GM12878 (cell line): ENCODE results near the gene SMOC2. TPM values are rescaled to one million over a fixed set of nuclear protein-coding genes. Genes with fewer than 3 reads are reported as not detected.

ENCODE experiments used
- ATAC-seq: fragments of 200-7000 bp; cut with Tn5 transposase; 3 replicates; pipeline ENCODE4 v1.9.1; 2020; ENCODE audit warnings: mild to moderate bottlenecking, moderate library complexity
- BruUV-seq: library from RNA; stranded (reverse); fragments of 400-500 nt; replicated peaks from 2 replicates; lab custom pipeline; 2021; lab: Mats Ljungman, UMichigan
- CTCF ChIA-PET: fragments of 300-600 bp; sonication (Branson Sonifier 250); formaldehyde crosslinking; extraction: SDS; loops from one replicate; lab custom pipeline; 2021; ENCODE audit warnings: inconsistent platforms; lab: Yijun Ruan, JAX
- POLR2A ChIA-PET: fragments of 350-600 bp; formaldehyde crosslinking; extraction: SDS; loops from one replicate; lab custom pipeline; 2021; ENCODE audit warnings: inconsistent platforms; lab: Charles Lee
- RAD21 ChIA-PET: fragments of 300-600 bp; sonication (Branson Sonifier 250); formaldehyde crosslinking; loops from one replicate; lab custom pipeline; 2023; ENCODE audit warnings: antibody characterized with exemption; ENCODE audit not compliant: unreplicated experiment; lab: Charles Lee
- SMC1A ChIA-PET: fragments of 300-600 bp; sonication (Branson Sonifier 250); formaldehyde crosslinking; loops from one replicate; lab custom pipeline; 2023; ENCODE audit not compliant: unreplicated experiment, uncharacterized antibody; lab: Charles Lee
- DNase-seq: peaks from one replicate; pipeline ENCODE4 v3.0.0-alpha.2; 2011; ENCODE audit warnings: low read depth, low spot score
- FAIRE-seq: peaks from 3 replicates; lab custom pipeline; 2011; peaks lifted over from hg19 to GRCh38; lab: Jason Lieb, UNC
- H2AFZ ChIP-seq: 2 replicates; pipeline ENCODE4 v1.6.0; 2011; ENCODE audit warnings: low read depth, low read length, control low read depth; ENCODE audit not compliant: control insufficient read depth
- H3K27ac ChIP-seq: 2 replicates; pipeline ENCODE4 v1.5.1; 2011; ENCODE audit warnings: control low read depth; ENCODE audit not compliant: control insufficient read depth, insufficient read depth
- H3K27me3 ChIP-seq, 2 experiments: replicated peaks in 1 of 2; 2 replicates each; pipeline versions ENCODE4 v1.6.0 to v1.6.1; 2011; ENCODE audit warnings: low read length in 1 of 2; ENCODE audit not compliant: control insufficient read depth in 2 of 2, insufficient read depth in 2 of 2
- H3K36me3 ChIP-seq, 2 experiments: 2 replicates each; pipeline ENCODE4 v1.5.1; 2011; ENCODE audit warnings: low read length in 1 of 2; ENCODE audit not compliant: control insufficient read depth in 2 of 2, insufficient read depth in 2 of 2
- H3K4me1 ChIP-seq: 2 replicates; pipeline ENCODE4 v1.6.1; 2011; ENCODE audit warnings: mild to moderate bottlenecking, low read length, moderate library complexity, mixed read lengths; ENCODE audit not compliant: control insufficient read depth, insufficient read depth
- H3K4me2 ChIP-seq: 2 replicates; pipeline ENCODE4 v1.6.0; 2011; ENCODE audit warnings: control low read depth; ENCODE audit not compliant: control insufficient read depth, insufficient read depth
- H3K4me3 ChIP-seq: fragments of 200-600 bp; sonication (generic); 2 replicates; pipeline ENCODE4 v1.5.1; 2016
- H3K79me2 ChIP-seq: 2 replicates; pipeline ENCODE4 v1.6.0; 2011; ENCODE audit warnings: low read length; ENCODE audit not compliant: control insufficient read depth, insufficient read depth
- H3K9ac ChIP-seq: 2 replicates; pipeline ENCODE4 v1.8.0; 2011; ENCODE audit warnings: low read length, control low read depth, mixed read lengths; ENCODE audit not compliant: control insufficient read depth, insufficient read depth
- H3K9me3 ChIP-seq: replicated peaks from 3 replicates; pipeline ENCODE4 v1.5.1; 2011; ENCODE audit warnings: mild to moderate bottlenecking, low read length; ENCODE audit not compliant: control insufficient read depth, insufficient read depth
- H4K20me1 ChIP-seq: 2 replicates; pipeline ENCODE4 v1.6.0; 2011; ENCODE audit not compliant: control insufficient read depth, insufficient read depth
- CBX5 ChIP-seq: sonication (generic); IDR thresholded peaks from 2 replicates; pipeline ENCODE4 v1.6.1; 2016; ENCODE audit warnings: low read depth, moderate library complexity, mild to moderate bottlenecking, inconsistent platforms
- GATAD2B ChIP-seq: fragments of 450-650 bp; conservative IDR thresholded peaks from 2 replicates; pipeline ENCODE4 v1.6.1; 2017; ENCODE audit warnings: low read depth, mild to moderate bottlenecking, moderate library complexity
- IRF4 ChIP-seq: IDR thresholded peaks from 2 replicates; pipeline ENCODE4 v1.6.1; 2011; ENCODE audit warnings: low read depth, low read length
- JUND ChIP-seq: IDR thresholded peaks from 2 replicates; pipeline ENCODE4 v1.6.1; 2012; ENCODE audit warnings: low read depth, mild to moderate bottlenecking, low read length, improper control_type of control experiment, moderate library complexity
- MAX ChIP-seq: IDR thresholded peaks from 2 replicates; pipeline ENCODE4 v1.6.1; 2012; ENCODE audit warnings: low read depth, low read length, improper control_type of control experiment
- MEF2B ChIP-seq: fragments of 450-650 bp; IDR thresholded peaks from 2 replicates; pipeline ENCODE4 v1.6.1; 2018; ENCODE audit warnings: mild to moderate bottlenecking, moderate library complexity; ENCODE audit not compliant: partially characterized antibody, poor library complexity, severe bottlenecking
- RCOR1 ChIP-seq: conservative IDR thresholded peaks from 2 replicates; pipeline ENCODE4 v1.6.1; 2012; ENCODE audit warnings: low read depth, low read length, improper control_type of control experiment
- RUNX3 ChIP-seq: IDR thresholded peaks from 2 replicates; pipeline ENCODE4 v1.6.1; 2012; ENCODE audit warnings: low read length, inconsistent platforms
- SUZ12 ChIP-seq: fragments of 200-600 bp; sonication (generic); IDR thresholded peaks from one replicate; pipeline ENCODE4 v1.6.1; 2018; ENCODE audit warnings: antibody characterized with exemption, mild to moderate bottlenecking; ENCODE audit not compliant: unreplicated experiment
- YBX1 ChIP-seq: fragments of 450-650 bp; IDR thresholded peaks from 2 replicates; pipeline ENCODE4 v1.6.1; 2016; ENCODE audit warnings: antibody characterized with exemption
- ZBTB4 ChIP-seq: fragments of 450-650 bp; formaldehyde crosslinking; IDR thresholded peaks from 2 replicates; pipeline ENCODE4 v1.4.0; 2022; ENCODE audit warnings: mild to moderate bottlenecking, moderate library complexity
- WGBS: methylation state at CpG from one replicate; pipeline ENCODE4 v1.1.6; 2016; ENCODE audit warnings: low lambda C conversion rate; ENCODE audit not compliant: insufficient replicate concordance, insufficient coverage; ENCODE audit errors: missing lambda C conversion rate; 5-methylcytosine and 5-hydroxymethylcytosine counted together
- in situ Hi-C: fragments of 300-500 bp; cut with MboI; formaldehyde crosslinking; loops from 9 replicates; pipeline ENCODE4 v1.14.3; 2018; ENCODE audit warnings: mixed read lengths
- intact Hi-C: fragments of 100-400 bp; cut with micrococcal nuclease; formaldehyde crosslinking; loops from one replicate; pipeline ENCODE4 v1.14.2; 2022; ENCODE audit not compliant: unreplicated experiment
- polyA plus RNA-seq, 11 experiments: library from polyadenylated mRNA; depleted of rRNA in 4 of 11; unstranded in 6 of 11; stranded (reverse) in 5 of 11; fragments of >200 nt; fragmentation: Nextera tagmentation in 4 of 11; fragmentation: Illumina TruSeq in 1 of 11; extraction: Ambion mirVana in 4 of 11; extraction: Trizol in 1 of 11; gene quantifications; 1 replicate in 1 of 11; 2 replicates in 10 of 11; pipeline versions ENCODE4 v1.2.1 to v1.2.3, GENCODE V29; 2011 to 2016; ENCODE audit warnings: inconsistent platforms in 2 of 11, missing spikeins in 2 of 11, low read depth in 1 of 11
- total RNA-seq, 4 experiments: library from RNA; depleted of rRNA in 3 of 4; stranded (reverse); fragments of >200 nt in 3 of 4; fragmentation: Illumina TruSeq in 1 of 4; extraction: Trizol in 1 of 4; gene quantifications; 2 replicates each; pipeline versions ENCODE4 v1.2.1 to v1.2.3, GENCODE V29; 2013 to 2021
- TF ChIP-seq, protein P1 (sequence below): fragments of 150-350 bp; IDR thresholded peaks from 2 replicates; pipeline ENCODE4 v1.6.1; 2016; ENCODE audit warnings: low read depth, low read length
- TF ChIP-seq, protein P2 (sequence below): fragments of 450-650 bp; IDR thresholded peaks from 2 replicates; pipeline ENCODE4 v1.6.1; 2016; ENCODE audit warnings: mild to moderate bottlenecking, moderate library complexity, borderline replicate concordance

Gene SMOC2
- total and polyA plus RNA-seq, 10 of the 15 experiments (the other 5 are each of a cell fraction or from before 2014, with no cell fraction given), result 0.10 to 0.12 TPM; not detected in 8

- 17% methylated on average over 19 of the region's 19 CpGs for WGBS
- no peak overlapping the region for H3K4me3 ChIP-seq
- no peak for FAIRE-seq
- no peaks in the 10 kb centered on the region for H3K79me2 ChIP-seq
- DNase-seq, result no peak
- RAD21 ChIA-PET, result no interaction called here
- H3K27ac ChIP-seq, result no peak overlapping the region
- in situ Hi-C loops, result no loop called here
- H3K4me2 ChIP-seq, result no peak overlapping the region
- H2AFZ ChIP-seq, result no peak overlapping the region
- no peak for ATAC-seq
- H3K9me3 ChIP-seq, result no peaks in the 10 kb centered on the region; the same call in 2 of the 3 replicates
- no peaks in the 10 kb centered on the region for H3K36me3 ChIP-seq
- H4K20me1 ChIP-seq, result no peaks in the 10 kb centered on the region
- H3K9ac ChIP-seq, result no peak overlapping the region
- POLR2A ChIA-PET, result no interaction called here
- intact Hi-C loops, result no loop called here
- BruUV-seq, result no TSS peak
- no peaks in the 10 kb centered on the region for H3K27me3 ChIP-seq
- no peaks in the 10 kb centered on the region for H3K4me1 ChIP-seq
- CTCF ChIA-PET, result no interaction called here
- SMC1A ChIA-PET, result no interaction called here
- TF ChIP-seq CBX5, result no peak
- no peak for TF ChIP-seq MAX
- TF ChIP-seq JUND, result no peak
- TF ChIP-seq ZBTB4 (CRISPR knock-in tag), result no peak
- TF ChIP-seq RUNX3, result no peak
- no peak for TF ChIP-seq YBX1
- TF ChIP-seq, protein P1, sequence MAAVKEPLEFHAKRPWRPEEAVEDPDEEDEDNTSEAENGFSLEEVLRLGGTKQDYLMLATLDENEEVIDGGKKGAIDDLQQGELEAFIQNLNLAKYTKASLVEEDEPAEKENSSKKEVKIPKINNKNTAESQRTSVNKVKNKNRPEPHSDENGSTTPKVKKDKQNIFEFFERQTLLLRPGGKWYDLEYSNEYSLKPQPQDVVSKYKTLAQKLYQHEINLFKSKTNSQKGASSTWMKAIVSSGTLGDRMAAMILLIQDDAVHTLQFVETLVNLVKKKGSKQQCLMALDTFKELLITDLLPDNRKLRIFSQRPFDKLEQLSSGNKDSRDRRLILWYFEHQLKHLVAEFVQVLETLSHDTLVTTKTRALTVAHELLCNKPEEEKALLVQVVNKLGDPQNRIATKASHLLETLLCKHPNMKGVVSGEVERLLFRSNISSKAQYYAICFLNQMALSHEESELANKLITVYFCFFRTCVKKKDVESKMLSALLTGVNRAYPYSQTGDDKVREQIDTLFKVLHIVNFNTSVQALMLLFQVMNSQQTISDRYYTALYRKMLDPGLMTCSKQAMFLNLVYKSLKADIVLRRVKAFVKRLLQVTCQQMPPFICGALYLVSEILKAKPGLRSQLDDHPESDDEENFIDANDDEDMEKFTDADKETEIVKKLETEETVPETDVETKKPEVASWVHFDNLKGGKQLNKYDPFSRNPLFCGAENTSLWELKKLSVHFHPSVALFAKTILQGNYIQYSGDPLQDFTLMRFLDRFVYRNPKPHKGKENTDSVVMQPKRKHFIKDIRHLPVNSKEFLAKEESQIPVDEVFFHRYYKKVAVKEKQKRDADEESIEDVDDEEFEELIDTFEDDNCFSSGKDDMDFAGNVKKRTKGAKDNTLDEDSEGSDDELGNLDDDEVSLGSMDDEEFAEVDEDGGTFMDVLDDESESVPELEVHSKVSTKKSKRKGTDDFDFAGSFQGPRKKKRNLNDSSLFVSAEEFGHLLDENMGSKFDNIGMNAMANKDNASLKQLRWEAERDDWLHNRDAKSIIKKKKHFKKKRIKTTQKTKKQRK, result no peak
- TF ChIP-seq MEF2B, result no peak
- TF ChIP-seq, protein P2, sequence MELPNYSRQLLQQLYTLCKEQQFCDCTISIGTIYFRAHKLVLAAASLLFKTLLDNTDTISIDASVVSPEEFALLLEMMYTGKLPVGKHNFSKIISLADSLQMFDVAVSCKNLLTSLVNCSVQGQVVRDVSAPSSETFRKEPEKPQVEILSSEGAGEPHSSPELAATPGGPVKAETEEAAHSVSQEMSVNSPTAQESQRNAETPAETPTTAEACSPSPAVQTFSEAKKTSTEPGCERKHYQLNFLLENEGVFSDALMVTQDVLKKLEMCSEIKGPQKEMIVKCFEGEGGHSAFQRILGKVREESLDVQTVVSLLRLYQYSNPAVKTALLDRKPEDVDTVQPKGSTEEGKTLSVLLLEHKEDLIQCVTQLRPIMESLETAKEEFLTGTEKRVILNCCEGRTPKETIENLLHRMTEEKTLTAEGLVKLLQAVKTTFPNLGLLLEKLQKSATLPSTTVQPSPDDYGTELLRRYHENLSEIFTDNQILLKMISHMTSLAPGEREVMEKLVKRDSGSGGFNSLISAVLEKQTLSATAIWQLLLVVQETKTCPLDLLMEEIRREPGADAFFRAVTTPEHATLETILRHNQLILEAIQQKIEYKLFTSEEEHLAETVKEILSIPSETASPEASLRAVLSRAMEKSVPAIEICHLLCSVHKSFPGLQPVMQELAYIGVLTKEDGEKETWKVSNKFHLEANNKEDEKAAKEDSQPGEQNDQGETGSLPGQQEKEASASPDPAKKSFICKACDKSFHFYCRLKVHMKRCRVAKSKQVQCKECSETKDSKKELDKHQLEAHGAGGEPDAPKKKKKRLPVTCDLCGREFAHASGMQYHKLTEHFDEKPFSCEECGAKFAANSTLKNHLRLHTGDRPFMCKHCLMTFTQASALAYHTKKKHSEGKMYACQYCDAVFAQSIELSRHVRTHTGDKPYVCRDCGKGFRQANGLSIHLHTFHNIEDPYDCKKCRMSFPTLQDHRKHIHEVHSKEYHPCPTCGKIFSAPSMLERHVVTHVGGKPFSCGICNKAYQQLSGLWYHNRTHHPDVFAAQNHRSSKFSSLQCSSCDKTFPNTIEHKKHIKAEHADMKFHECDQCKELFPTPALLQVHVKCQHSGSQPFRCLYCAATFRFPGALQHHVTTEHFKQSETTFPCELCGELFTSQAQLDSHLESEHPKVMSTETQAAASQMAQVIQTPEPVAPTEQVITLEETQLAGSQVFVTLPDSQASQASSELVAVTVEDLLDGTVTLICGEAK, result no peak
- TF ChIP-seq GATAD2B, result no peak
- TF ChIP-seq IRF4, result no peak
- TF ChIP-seq RCOR1, result no peak
- no peak for TF ChIP-seq SUZ12
These were observed 178.8 kb downstream of the SMOC2 start for GRCh38 chr6:168619560-168620314.
